ENCODE measurements around the gene CCDC170. TPM values are rescaled to one million over a fixed set of nuclear protein-coding genes. Genes with fewer than 3 reads are reported as not detected.

CCDC170 gene
- total and polyA plus RNA-seq, 2 of the 8 experiments (the other 6 are each of a cell fraction or from before 2014, with no cell fraction given) = 0.06 to 0.09 TPM

DNA sequence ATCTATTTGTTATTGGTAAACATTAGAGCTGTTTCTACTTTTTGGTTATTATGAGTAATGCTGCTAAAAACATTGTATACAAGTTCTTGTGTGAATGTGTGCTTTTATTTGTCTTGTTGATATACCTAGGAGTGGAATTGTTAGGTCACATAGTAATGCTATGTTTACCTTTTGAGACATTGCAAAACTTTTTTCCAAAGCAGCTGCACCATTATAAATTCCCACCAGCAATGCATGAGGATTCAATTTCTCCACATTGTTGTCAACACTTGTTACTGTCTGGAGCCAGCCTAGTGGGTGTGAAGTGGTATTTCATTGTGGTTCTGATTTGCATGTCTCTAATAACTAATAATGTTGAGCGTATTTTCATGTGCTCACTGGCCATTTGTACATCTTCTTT lies 145.9 kb downstream of the CCDC170 start:
- Histone ChIP-seq H3K27me3 (replicated peaks in 1 of 4; ENCODE audit: control insufficient read depth in 3 of 4, extremely low read depth in 1 of 4, insufficient read depth in 3 of 4, low read length in 3 of 4) (no peaks in the 10 kb centered on the region), H2AFZ (ENCODE audit: low read length) (no peak overlapping the region), H3K4me2 (ENCODE audit: insufficient read depth in 1 of 2, low read depth in 2 of 2, low read length in 2 of 2) (no peak overlapping the region), H3K23me2 (ENCODE audit: low read depth, low read length) (no peaks in the 10 kb centered on the region), H3K9ac (replicated peaks in 1 of 4; ENCODE audit: extremely low read depth in 1 of 4, low read depth in 3 of 4, low read length in 3 of 4) (no peak overlapping the region), H3K36me3 (ENCODE audit: control insufficient read depth in 2 of 4, insufficient read depth in 4 of 4, low read length in 3 of 4) (no peaks in the 10 kb centered on the region), H3K79me2 (ENCODE audit: control insufficient read depth in 1 of 2, insufficient read depth in 2 of 2, low read length in 2 of 2) (no peaks in the 10 kb centered on the region), H3K27ac (ENCODE audit: low read depth, low read length) (no peak overlapping the region), H3K14ac (ENCODE audit: insufficient read length) (no peak overlapping the region), H3K4me3 (ENCODE audit: extremely low read depth in 1 of 4, insufficient read depth in 2 of 4, low read depth in 3 of 4, low read length in 4 of 4) (no peak overlapping the region), H3K9me3 (ENCODE audit: insufficient read depth in 2 of 2, low read depth in 1 of 2, low read length in 1 of 2) (peaks cover 0 to 3% of the 10 kb centered on the region in 2 experiments; a peak in 1 of 4 replicates), H4K8ac (ENCODE audit: extremely low read depth, insufficient read depth, low read length) (no peak overlapping the region), H2BK120ac (replicated peaks; ENCODE audit: low read depth, low read length) (no peak overlapping the region), H3K79me1 (ENCODE audit: low read depth, low read length) (no peaks in the 10 kb centered on the region), H2BK20ac (ENCODE audit: low read length) (no peak overlapping the region), H3K56ac (replicated peaks; ENCODE audit: insufficient read length, low read depth, low read length) (no peak overlapping the region), H2BK12ac (ENCODE audit: low read depth, low read length) (no peak overlapping the region), H3K23ac (ENCODE audit: insufficient read length) (no peak overlapping the region), H3K18ac (ENCODE audit: extremely low read depth, low read length) (no peak overlapping the region), H2AK5ac (ENCODE audit: low read depth, low read length) (no peak overlapping the region), H4K91ac (replicated peaks; ENCODE audit: insufficient read length, low read length) (no peak overlapping the region), H3K4me1 (replicated peaks in 1 of 4; ENCODE audit: control insufficient read depth in 3 of 4, insufficient read depth in 4 of 4, low read length in 3 of 4) (no peaks in the 10 kb centered on the region), H3K4ac (replicated peaks; ENCODE audit: insufficient read length, low read depth, low read length) (no peak overlapping the region), H4K20me1 (replicated peaks in 1 of 2; ENCODE audit: control insufficient read depth in 1 of 2, insufficient read depth in 2 of 2, low read length in 2 of 2) (no peaks in the 10 kb centered on the region), H2BK5ac (ENCODE audit: low read depth, low read length) (no peak overlapping the region), H4K5ac (ENCODE audit: insufficient read length, low read depth, low read length) (no peak overlapping the region), H2BK15ac (ENCODE audit: low read length) (no peak overlapping the region)
- TF ChIP-seq GTF2F1 (IDR thresholded peaks at IDR 0.05; ENCODE audit: borderline replicate concordance, low read depth, low read length) (no peak), CHD1 (IDR thresholded peaks at IDR 0.05; ENCODE audit: low read depth, low read length) (no peak), KDM5A (IDR thresholded peaks at IDR 0.05; ENCODE audit: low read length) (no peak), MAFK (IDR thresholded peaks at IDR 0.05; ENCODE audit: low read depth, low read length) (no peak), NANOG (IDR thresholded peaks at IDR 0.05; ENCODE audit: insufficient read depth, low read depth, low read length, poor library complexity, severe bottlenecking) (no peak), BACH1 (IDR thresholded peaks at IDR 0.05; ENCODE audit: low read length) (no peak), HDAC6 (IDR thresholded peaks at IDR 0.05; ENCODE audit: low read depth, low read length) (no peak), EP300 (IDR thresholded peaks at IDR 0.05; ENCODE audit: borderline replicate concordance in 1 of 2, low read depth in 2 of 2, low read length in 2 of 2) (no peak), SIX5 (IDR thresholded peaks at IDR 0.05; ENCODE audit: low read depth, low read length) (no peak), POLR2A (IDR thresholded peaks at IDR 0.05; ENCODE audit: control extremely low read depth in 1 of 2, low read depth in 2 of 2, low read length in 2 of 2) (no peak), CBX5 (IDR thresholded peaks at IDR 0.05; ENCODE audit: low read depth, low read length) (no peak), SP4 (IDR thresholded peaks at IDR 0.05; ENCODE audit: low read length) (no peak), RBBP5 (IDR thresholded peaks at IDR 0.05; ENCODE audit: borderline replicate concordance, low read depth, low read length) (no peak), HDAC2 (IDR thresholded peaks at IDR 0.05; ENCODE audit: borderline replicate concordance in 1 of 2, low read depth in 2 of 2, low read length in 2 of 2) (no peak)
- TF ChIP-seq, protein P1, sequence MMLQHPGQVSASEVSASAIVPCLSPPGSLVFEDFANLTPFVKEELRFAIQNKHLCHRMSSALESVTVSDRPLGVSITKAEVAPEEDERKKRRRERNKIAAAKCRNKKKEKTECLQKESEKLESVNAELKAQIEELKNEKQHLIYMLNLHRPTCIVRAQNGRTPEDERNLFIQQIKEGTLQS (IDR thresholded peaks at IDR 0.05; ENCODE audit: insufficient read depth, low read depth, low read length) = no peak
- FAIRE-seq (no peak), DNase-seq (ENCODE audit: low read depth in 1 of 2, low spot score in 2 of 2) (no peak)
- CTCF ChIA-PET (ENCODE audit: partially characterized antibody) = interaction anchor here (0.6 kb wide), 2 partner anchors 151 to 617 kb away, joined by 3 to 4 read pairs; no protein-coding TSS in a partner anchor
- 88% methylated on average over 1 of the region's 1 CpG; no CpG with 5 or more reads in 1 of the 2 experiments for WGBS, 2 experiments (ENCODE audit: extremely low coverage in 1 of 2, insufficient coverage in 1 of 2, insufficient read length in 1 of 2, insufficient replicate concordance in 2 of 2, low coverage in 1 of 2, low lambda C conversion rate in 2 of 2, missing lambda C conversion rate in 1 of 2)
- POLR2A ChIA-PET (ENCODE audit: partially characterized antibody) = no interaction called here
